Esophagus mucosa (tissue), 1 donor: Measurements from ENCODE around the gene PPP2R2D. TPM values are rescaled to one million over a fixed set of nuclear protein-coding genes. Genes with fewer than 3 reads are reported as not detected.

Experiments
- ATAC-seq: fragments of 200-7000 bp; cut with Tn5 transposase; one replicate; pipeline ENCODE4 v1.9.1; 2020
- total RNA-seq: library from RNA; stranded (reverse); gene quantifications from one replicate; pipeline ENCODE4 v1.2.4, GENCODE V29; 2023
- donor health status: DM: yes; HTN: yes; CAD: no.

PPP2R2D gene
- total RNA-seq, 1 donor from 2014 or later, result 14.1 TPM

GRCh38 chr10:131890276-131891195, 10.3 kb upstream of the PPP2R2D start:
- ATAC-seq, result no peak

GRCh38 chr10:131891196-131891928, 9.4 kb upstream of the PPP2R2D start:
- ATAC-seq, result no peak

GRCh38 chr10:131891929-131892805, 8.6 kb upstream of the PPP2R2D start:
- ATAC-seq, result no peak

- no peak for ATAC-seq
Measured at GRCh38 chr10:131892806-131893675, 7.8 kb upstream of the PPP2R2D start.

GRCh38 chr10:131895116-131895515, 5.7 kb upstream of the PPP2R2D start:
- no peak for ATAC-seq

- ATAC-seq, result no peak
Measured at GRCh38 chr10:131896403-131896802, 4.4 kb upstream of the PPP2R2D start.

GRCh38 chr10:131897297-131897899, 3.4 kb upstream of the PPP2R2D start:
- no peak for ATAC-seq

- ATAC-seq, result no peak
Measured at GRCh38 chr10:131898061-131898460, 2.7 kb upstream of the PPP2R2D start.

- no peak for ATAC-seq
Measured at GRCh38 chr10:131898713-131899112, 2.1 kb upstream of the PPP2R2D start.

- ATAC-seq, result no peak
Measured at GRCh38 chr10:131899116-131899690, 1.6 kb upstream of the PPP2R2D start.

- no peak for ATAC-seq
Measured at GRCh38 chr10:131899695-131900349, 986 bp upstream of the PPP2R2D start.

GRCh38 chr10:131901181-131901829, 497 bp downstream of the PPP2R2D start:
- ATAC-seq, result peak; percentile 3

GRCh38 chr10:131902211-131902610, 1.4 kb downstream of the PPP2R2D start:
- no peak for ATAC-seq

GRCh38 chr10:131902691-131903090, 1.9 kb downstream of the PPP2R2D start:
- no peak for ATAC-seq

- no peak for ATAC-seq
Measured at GRCh38 chr10:131905267-131905571, 4.4 kb downstream of the PPP2R2D start.

GRCh38 chr10:131905603-131906268, 4.9 kb downstream of the PPP2R2D start:
- ATAC-seq, result no peak

- no peak for ATAC-seq
Measured at GRCh38 chr10:131906269-131906639, 5.4 kb downstream of the PPP2R2D start.

- ATAC-seq, result no peak
Measured at GRCh38 chr10:131907679-131908078, 6.9 kb downstream of the PPP2R2D start.

- ATAC-seq, result no peak
Measured at GRCh38 chr10:131908151-131908550, 7.3 kb downstream of the PPP2R2D start.
